PFSK-1 (cell line): ENCODE measurements around the gene HYAL1.

ENCODE experiments used
- POLR2AphosphoS5 ChIP-seq: IDR thresholded peaks from 2 replicates; pipeline ENCODE4 v1.6.1; 2012; ENCODE audit warnings: low read depth, mild to moderate bottlenecking, control low read depth, low read length, moderate library complexity
- SIN3A ChIP-seq: IDR thresholded peaks from 2 replicates; pipeline ENCODE4 v1.6.1; 2012; ENCODE audit warnings: mild to moderate bottlenecking, low read length, moderate library complexity, borderline replicate concordance; ENCODE audit not compliant: insufficient read depth
- TAF1 ChIP-seq: IDR thresholded peaks from 2 replicates; pipeline ENCODE4 v1.6.1; 2012; ENCODE audit warnings: low read length, control low read depth, borderline replicate concordance; ENCODE audit not compliant: insufficient read depth
- TF ChIP-seq, protein P1 (sequence below), 2 experiments: IDR thresholded peaks; 2 replicates each; pipeline versions ENCODE4 v1.6.1 to v1.8.0; 2011 to 2012; ENCODE audit warnings: low read depth in 2 of 2, low read length in 2 of 2, control low read depth in 1 of 2, inconsistent platforms in 1 of 2, mild to moderate bottlenecking in 1 of 2, moderate library complexity in 1 of 2; ENCODE audit not compliant: insufficient read depth in 1 of 2

DNA sequence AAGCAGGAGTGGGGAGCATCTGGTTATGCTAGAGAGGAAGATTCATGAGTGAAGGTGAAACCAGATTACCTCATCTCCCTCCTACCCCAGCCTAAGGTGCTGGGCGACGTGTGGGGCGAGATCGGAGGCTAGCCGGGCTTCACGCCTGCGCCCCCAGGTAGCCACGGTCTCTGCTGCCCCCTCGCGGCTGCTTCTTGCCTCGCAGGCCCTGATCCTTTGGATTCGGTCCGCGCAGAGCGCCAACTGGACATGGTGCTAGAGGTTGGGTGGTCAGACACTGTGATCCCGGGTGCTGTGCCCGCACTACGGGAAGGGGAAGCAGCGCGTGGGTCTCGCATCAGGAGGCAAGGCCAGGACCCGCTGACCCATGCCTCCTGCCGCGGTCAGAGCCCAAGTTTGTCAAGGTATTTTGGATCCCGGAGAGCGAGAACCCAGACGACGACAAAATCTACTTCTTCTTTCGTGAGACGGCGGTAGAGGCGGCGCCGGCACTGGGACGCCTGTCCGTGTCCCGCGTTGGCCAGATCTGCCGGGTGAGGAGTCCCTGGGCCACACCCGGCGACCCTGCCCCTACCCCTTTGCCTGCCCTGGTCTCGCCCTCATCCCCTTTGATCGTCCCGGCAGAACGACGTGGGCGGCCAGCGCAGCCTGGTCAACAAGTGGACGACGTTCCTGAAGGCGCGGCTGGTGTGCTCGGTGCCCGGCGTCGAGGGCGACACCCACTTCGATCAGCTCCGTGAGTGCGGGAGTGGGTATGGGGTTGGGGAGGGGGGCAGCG lies 30.3 kb downstream of the HYAL1 start:
- TF ChIP-seq TAF1 (no peak), POLR2AphosphoS5 (no peak), SIN3A (no peak)
- TF ChIP-seq, protein P1, sequence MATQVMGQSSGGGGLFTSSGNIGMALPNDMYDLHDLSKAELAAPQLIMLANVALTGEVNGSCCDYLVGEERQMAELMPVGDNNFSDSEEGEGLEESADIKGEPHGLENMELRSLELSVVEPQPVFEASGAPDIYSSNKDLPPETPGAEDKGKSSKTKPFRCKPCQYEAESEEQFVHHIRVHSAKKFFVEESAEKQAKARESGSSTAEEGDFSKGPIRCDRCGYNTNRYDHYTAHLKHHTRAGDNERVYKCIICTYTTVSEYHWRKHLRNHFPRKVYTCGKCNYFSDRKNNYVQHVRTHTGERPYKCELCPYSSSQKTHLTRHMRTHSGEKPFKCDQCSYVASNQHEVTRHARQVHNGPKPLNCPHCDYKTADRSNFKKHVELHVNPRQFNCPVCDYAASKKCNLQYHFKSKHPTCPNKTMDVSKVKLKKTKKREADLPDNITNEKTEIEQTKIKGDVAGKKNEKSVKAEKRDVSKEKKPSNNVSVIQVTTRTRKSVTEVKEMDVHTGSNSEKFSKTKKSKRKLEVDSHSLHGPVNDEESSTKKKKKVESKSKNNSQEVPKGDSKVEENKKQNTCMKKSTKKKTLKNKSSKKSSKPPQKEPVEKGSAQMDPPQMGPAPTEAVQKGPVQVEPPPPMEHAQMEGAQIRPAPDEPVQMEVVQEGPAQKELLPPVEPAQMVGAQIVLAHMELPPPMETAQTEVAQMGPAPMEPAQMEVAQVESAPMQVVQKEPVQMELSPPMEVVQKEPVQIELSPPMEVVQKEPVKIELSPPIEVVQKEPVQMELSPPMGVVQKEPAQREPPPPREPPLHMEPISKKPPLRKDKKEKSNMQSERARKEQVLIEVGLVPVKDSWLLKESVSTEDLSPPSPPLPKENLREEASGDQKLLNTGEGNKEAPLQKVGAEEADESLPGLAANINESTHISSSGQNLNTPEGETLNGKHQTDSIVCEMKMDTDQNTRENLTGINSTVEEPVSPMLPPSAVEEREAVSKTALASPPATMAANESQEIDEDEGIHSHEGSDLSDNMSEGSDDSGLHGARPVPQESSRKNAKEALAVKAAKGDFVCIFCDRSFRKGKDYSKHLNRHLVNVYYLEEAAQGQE (IDR thresholded peaks at IDR 0.05; ENCODE audit: insufficient read depth in 1 of 2, low read depth in 2 of 2, low read length in 2 of 2) = no peak
